OCI-LY3 (cell line): ENCODE data around the gene MRPL10.

Experiments
- EZH2phosphoT487 ChIP-seq: fragments of 200-600 bp; shearing (Covaris generic); IDR thresholded peaks from 2 replicates; pipeline ENCODE4 v1.6.1; 2018; ENCODE audit warnings: antibody characterized with exemption, mixed run types, low read depth
- TF ChIP-seq, protein P1 (sequence below): fragments of 200-600, 300-600 bp; sonication (generic); IDR thresholded peaks from 2 replicates; pipeline ENCODE4 v1.5.1; 2014; ENCODE audit warnings: antibody characterized with exemption, low read length, low read depth

DNA sequence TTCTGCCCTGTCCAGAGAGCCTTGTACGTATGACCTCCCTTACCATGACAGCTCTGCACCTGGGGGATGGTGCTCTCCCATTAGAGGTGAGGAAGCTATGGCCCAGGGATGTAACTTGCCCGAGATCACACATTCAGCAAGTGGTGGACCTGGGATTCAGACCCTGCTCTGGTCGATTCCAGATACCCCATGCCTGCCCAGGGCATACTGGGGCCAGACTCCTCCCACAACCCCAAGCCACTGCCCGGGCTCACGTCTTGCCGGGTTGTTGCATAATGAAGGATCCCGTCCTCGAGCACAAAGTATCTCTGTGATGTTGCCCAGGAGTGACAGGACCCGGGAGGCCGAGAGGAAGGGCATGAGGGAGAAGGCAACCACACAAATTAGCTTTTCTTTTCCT, 11.9 kb downstream of the MRPL10 start:
- TF ChIP-seq, protein P1, sequence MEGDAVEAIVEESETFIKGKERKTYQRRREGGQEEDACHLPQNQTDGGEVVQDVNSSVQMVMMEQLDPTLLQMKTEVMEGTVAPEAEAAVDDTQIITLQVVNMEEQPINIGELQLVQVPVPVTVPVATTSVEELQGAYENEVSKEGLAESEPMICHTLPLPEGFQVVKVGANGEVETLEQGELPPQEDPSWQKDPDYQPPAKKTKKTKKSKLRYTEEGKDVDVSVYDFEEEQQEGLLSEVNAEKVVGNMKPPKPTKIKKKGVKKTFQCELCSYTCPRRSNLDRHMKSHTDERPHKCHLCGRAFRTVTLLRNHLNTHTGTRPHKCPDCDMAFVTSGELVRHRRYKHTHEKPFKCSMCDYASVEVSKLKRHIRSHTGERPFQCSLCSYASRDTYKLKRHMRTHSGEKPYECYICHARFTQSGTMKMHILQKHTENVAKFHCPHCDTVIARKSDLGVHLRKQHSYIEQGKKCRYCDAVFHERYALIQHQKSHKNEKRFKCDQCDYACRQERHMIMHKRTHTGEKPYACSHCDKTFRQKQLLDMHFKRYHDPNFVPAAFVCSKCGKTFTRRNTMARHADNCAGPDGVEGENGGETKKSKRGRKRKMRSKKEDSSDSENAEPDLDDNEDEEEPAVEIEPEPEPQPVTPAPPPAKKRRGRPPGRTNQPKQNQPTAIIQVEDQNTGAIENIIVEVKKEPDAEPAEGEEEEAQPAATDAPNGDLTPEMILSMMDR, result no peak
- TF ChIP-seq EZH2phosphoT487, result no peak
